Measurements from ENCODE around the gene PLAAT1. TPM values are rescaled to one million over a fixed set of nuclear protein-coding genes. Genes with fewer than 3 reads are reported as not detected.

PLAAT1 gene
- total and polyA plus RNA-seq, 2 donors: 0.60 to 0.90 TPM

DNA sequence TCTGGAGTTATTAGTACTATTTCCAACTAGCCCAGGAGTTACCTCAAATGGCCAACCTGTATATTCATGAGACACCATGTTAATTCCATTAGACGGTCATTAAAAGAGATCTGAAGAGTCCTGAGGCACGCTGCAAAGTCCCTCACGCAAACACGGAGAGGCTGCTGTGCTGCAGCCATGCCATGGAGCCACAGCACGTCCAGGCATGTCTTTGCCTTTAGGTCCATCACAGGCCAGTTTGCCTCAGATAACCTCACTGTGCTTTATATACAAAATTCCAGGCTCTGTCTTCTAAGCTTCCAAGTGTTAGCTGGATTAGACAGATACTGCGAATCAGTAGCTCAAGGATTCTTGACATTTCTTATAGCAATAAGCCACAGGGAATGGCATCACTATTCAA lies 9.8 kb upstream of the PLAAT1 start:
- no peaks in the 10 kb centered on the region for H3K36me3 ChIP-seq (ENCODE audit: insufficient read depth)
- H3K4me1 ChIP-seq (ENCODE audit: insufficient read depth): no peaks in the 10 kb centered on the region
- WGBS: 56% methylated on average over 6 of the region's 6 CpGs
- H3K4me3 ChIP-seq (ENCODE audit: low read depth, low read length): no peak overlapping the region
- H3K27ac ChIP-seq (ENCODE audit: low read depth): no peak overlapping the region
- no peak for DNase-seq (ENCODE audit: extremely low spot score)

DNA sequence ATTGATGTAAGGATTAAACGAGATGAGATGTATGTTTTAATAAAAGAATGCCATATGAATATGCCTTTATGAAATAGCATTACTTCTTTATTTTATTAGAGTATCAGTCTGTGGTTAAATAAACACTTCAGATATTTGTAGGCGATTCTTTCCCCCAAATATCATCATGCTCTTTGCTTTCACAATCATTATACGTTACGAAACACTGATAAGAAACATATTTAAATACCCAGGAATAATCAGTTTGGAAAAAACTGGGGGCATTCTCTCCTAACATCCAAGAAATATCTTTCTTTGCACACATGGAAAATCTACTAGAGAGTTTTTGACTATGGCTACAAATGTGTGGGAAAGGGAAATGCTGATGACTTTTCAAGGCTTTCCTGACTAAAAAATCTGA lies 4.4 kb upstream of the PLAAT1 start:
- 29% methylated on average over 4 of the region's 4 CpGs for WGBS
- H3K4me3 ChIP-seq (ENCODE audit: low read depth, low read length): no peak overlapping the region
- H3K27ac ChIP-seq (ENCODE audit: low read depth): no peak overlapping the region
- H3K4me1 ChIP-seq (ENCODE audit: insufficient read depth): no peaks in the 10 kb centered on the region
- no peaks in the 10 kb centered on the region for H3K36me3 ChIP-seq (ENCODE audit: insufficient read depth)
- DNase-seq (ENCODE audit: extremely low spot score): no peak

DNA sequence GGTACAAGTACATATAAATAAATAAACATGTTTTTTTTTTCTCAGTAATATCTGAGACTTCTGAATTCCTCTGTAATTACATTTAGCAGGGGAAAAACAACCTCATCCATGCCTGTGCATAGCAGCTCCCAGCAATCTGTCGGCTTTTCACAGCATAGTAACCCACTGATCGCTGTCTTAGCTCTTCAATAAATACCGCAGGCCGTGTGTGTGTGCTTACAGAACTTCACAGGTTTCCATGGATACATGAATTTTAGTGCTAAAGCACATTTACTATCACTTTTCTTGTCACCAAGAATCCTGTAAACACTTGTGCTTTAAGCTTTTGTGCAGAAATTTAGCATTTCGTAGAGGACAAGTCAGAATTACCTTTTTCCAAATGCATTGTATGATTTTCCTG lies 4.0 kb upstream of the PLAAT1 start:
- DNase-seq (ENCODE audit: extremely low spot score): no peak
- no peak overlapping the region for H3K27ac ChIP-seq (ENCODE audit: low read depth)
- WGBS: 47% methylated on average over 5 of the region's 5 CpGs
- H3K4me1 ChIP-seq (ENCODE audit: insufficient read depth): no peaks in the 10 kb centered on the region
- H3K4me3 ChIP-seq (ENCODE audit: low read depth, low read length): no peak overlapping the region
- no peaks in the 10 kb centered on the region for H3K36me3 ChIP-seq (ENCODE audit: insufficient read depth)

DNA sequence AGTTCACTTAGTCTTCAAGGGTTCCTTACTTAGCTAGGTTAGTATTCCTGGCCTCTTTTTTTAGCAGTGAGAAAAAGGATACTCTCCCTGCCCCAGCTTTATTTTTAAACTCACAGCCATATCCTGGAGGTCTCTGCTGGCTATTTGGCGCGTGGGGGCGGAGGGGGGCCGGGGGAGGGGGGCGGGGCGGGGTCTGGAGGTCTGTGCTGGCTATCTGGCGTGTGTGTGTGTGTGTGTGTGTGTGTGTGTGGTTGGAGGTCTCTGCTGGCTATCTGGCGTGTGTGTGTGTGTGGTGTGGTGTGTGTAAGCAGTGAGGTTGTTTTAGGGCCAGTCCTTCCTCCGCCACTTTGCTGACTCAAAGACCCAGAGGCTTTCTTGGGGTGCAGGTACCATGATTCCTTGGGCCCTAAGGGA lies 579 bp upstream of the PLAAT1 start:
- Histone ChIP-seq H3K4me1 (ENCODE audit: insufficient read depth) (no peaks in the 10 kb centered on the region), H3K36me3 (ENCODE audit: insufficient read depth) (no peaks in the 10 kb centered on the region), H3K27ac (ENCODE audit: low read depth) (no peak overlapping the region), H3K4me3 (ENCODE audit: low read depth, low read length) (no peak overlapping the region)
- WGBS: 1% methylated on average over 9 of the region's 9 CpGs
- DNase-seq (ENCODE audit: extremely low spot score): peak; percentile 14

DNA sequence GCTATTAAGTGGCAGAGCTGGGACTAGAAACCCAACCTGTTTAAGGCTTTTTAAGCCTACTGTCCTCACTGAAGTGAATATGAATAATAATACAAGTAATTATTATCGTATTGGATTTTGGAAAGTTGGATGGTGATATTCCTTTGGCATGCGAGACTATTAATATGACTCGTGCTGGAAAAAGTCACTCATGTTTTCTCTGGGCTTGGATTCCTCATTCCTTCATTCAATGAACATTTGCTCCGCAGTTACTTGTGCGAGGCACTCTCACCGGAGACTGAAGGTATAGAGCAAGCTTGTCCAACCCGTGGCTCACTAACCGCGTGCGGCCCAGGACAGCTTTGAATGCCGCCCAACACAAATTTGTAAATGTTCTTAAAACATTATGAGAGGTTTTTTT lies 694 bp downstream of the PLAAT1 start:
- H3K4me1 ChIP-seq (ENCODE audit: insufficient read depth): no peaks in the 10 kb centered on the region
- H3K27ac ChIP-seq (ENCODE audit: low read depth): no peak overlapping the region
- H3K36me3 ChIP-seq (ENCODE audit: insufficient read depth): no peaks in the 10 kb centered on the region
- 80% methylated on average over 11 of the region's 11 CpGs for WGBS
- H3K4me3 ChIP-seq (ENCODE audit: low read depth, low read length): no peak overlapping the region
- DNase-seq (ENCODE audit: extremely low spot score): no peak

DNA sequence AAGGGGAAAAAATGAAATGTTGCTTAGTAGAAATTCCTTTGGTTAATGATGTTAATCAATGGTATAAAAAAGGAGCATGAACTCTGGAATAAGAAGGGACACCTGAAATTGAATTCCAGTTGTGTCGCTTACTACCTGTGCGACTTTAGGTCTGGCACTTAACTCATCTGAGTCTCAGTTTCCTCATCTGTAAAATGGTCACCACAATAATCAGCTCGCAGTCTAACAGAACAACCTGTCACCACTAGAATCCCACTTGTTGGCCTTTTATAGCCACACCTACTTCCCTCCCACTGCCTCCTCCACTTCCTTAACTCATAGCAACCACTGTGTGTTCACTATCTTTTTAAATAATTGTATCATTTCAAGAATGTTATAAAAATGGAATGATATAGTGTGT lies 2.5 kb downstream of the PLAAT1 start:
- WGBS: 93% methylated on average over 3 of the region's 3 CpGs
- DNase-seq (ENCODE audit: extremely low spot score): no peak
- H3K4me3 ChIP-seq (ENCODE audit: low read depth, low read length): no peak overlapping the region
- H3K36me3 ChIP-seq (ENCODE audit: insufficient read depth): no peaks in the 10 kb centered on the region
- H3K4me1 ChIP-seq (ENCODE audit: insufficient read depth): no peaks in the 10 kb centered on the region
- no peak overlapping the region for H3K27ac ChIP-seq (ENCODE audit: low read depth)

DNA sequence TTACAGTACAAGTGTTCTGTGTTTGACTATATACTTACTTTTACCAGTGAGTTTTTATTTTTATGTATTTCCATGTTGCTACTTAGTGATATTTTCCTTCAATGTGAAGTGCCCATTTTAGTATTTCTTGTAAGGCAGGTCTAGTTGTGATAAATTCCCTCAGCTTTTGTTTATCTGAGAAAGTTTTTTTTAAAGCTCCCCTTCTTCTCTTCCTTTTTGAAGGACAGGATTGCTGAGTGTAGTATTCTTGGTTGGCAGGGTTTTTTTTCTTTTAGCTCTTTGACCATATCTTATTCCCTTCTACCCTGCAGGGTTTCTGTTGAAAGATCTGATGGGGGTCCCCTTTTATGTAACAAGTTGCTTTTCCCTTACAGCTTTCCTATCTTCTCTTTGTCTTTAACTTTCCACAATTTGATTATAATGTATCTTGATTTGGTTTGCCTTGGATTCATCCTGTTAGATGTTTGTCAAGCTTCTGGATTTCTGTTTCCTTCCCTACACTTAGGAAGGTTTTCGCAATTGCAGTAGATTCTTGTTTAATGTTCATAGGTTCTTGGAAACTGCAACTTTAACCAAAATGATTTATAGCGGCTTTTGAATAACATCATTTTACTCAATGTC lies 7.9 kb downstream of the PLAAT1 start:
- 46% methylated on average over 2 of the region's 2 CpGs for WGBS
- no peak overlapping the region for H3K27ac ChIP-seq (ENCODE audit: low read depth)
- no peak overlapping the region for H3K4me3 ChIP-seq (ENCODE audit: low read depth, low read length)
- no peaks in the 10 kb centered on the region for H3K4me1 ChIP-seq (ENCODE audit: insufficient read depth)
- no peaks in the 10 kb centered on the region for H3K36me3 ChIP-seq (ENCODE audit: insufficient read depth)
- DNase-seq (ENCODE audit: extremely low spot score): no peak

DNA sequence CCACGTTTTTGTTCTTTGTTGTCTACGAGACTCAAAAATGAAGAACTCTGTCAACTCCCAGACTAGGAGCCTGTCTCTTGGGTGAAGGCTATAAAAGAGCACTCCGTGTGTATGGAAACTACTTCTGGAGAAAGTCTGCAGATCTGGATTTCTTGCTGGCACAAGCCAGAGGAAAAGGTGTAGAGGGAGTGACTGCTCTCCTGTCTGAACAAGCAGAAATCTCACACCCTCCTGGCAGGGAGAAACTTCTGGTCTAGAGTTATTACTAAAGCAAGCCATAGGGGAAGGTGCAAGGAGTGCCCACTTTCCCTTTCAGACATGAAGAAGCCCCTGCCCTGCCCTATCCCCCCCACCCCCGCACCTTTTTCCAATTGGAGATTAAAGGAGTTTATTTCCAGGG lies 9.5 kb downstream of the PLAAT1 start:
- H3K36me3 ChIP-seq (ENCODE audit: insufficient read depth): no peaks in the 10 kb centered on the region
- no peak overlapping the region for H3K4me3 ChIP-seq (ENCODE audit: low read depth, low read length)
- no peak overlapping the region for H3K27ac ChIP-seq (ENCODE audit: low read depth)
- 82% methylated on average over 4 of the region's 4 CpGs for WGBS
- no peaks in the 10 kb centered on the region for H3K4me1 ChIP-seq (ENCODE audit: insufficient read depth)
- DNase-seq (ENCODE audit: extremely low spot score): no peak

DNA sequence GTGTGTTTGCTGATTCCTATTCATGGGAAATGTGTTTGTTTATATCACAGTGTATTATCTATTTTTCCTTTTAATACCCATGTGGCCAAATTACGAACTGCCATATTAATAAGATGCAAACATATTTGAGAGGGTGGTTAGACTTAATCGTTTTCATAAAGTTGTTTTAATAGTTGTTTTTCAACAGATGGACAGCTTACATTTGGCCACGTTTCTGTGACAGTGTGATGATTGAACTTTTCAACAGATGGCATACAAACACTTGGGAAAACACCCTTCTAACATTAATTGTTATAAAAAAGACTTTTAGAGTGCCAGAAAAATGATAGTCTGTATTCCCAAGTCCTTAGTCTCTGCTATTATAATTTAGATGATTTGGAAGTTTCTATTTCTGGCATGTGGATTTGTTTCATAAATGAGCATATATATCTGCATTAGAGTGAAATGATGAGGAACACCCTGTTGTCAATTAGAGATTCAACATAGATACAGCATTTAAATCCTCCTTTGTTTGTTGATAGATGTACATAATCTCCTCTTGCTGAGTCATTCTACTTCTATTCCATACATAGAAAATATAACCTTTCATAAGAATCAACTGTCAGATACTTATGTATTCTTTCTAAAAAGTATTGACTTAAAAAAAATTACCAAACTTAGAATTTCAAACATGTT lies 13.1 kb downstream of the PLAAT1 start:
- Histone ChIP-seq H3K36me3 (ENCODE audit: insufficient read depth) (no peaks in the 10 kb centered on the region), H3K27ac (ENCODE audit: low read depth) (no peak overlapping the region), H3K4me1 (ENCODE audit: insufficient read depth) (no peaks in the 10 kb centered on the region), H3K4me3 (ENCODE audit: low read depth, low read length) (no peak overlapping the region)
- no peak for DNase-seq (ENCODE audit: extremely low spot score)
- 60% methylated on average over 3 of the region's 3 CpGs for WGBS

DNA sequence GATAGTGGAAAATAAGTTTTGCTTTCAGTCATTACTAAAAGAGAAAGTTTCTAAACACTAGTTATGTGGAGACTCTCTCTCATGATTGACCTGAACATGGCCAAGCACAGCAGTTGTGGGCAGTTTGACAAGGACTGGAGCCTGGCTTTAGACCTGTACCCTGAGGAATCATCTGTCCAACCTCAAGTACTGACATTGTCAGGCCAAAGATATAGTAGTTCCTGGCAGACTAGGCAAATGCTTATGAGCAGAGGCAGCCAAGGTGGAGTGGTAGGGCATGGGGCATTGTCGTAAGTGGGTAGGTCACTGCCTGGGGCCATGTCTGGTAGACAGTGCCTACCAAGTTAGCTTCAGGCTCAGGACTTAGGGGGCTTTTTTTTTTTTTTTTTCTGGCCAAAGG lies 20.9 kb downstream of the PLAAT1 start:
- DNase-seq (ENCODE audit: extremely low spot score): no peak
- no peaks in the 10 kb centered on the region for H3K4me1 ChIP-seq (ENCODE audit: insufficient read depth)
- no peak overlapping the region for H3K4me3 ChIP-seq (ENCODE audit: low read depth, low read length)
- no peak overlapping the region for H3K27ac ChIP-seq (ENCODE audit: low read depth)
- H3K36me3 ChIP-seq (ENCODE audit: insufficient read depth): no peaks in the 10 kb centered on the region
- 98% methylated on average over 1 of the region's 1 CpG for WGBS

DNA sequence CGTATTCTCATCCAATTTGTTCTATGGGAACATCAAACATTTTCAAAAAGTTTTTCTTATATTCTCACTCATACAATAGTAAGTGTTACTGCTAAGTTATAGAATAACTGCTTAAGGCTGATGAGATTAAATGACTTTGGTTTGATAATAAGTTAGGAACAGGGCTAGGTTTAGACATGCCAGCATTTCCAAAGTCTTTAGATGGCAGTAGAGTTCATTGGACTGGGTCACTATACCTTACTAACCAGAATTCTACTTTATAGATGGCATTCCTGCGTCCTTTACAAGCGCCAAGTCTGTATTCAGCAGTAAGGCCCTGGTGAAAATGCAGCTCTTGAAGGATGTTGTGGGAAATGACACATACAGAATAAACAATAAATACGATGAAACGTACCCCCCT lies 21.7 kb downstream of the PLAAT1 start:
- no peaks in the 10 kb centered on the region for H3K4me1 ChIP-seq (ENCODE audit: insufficient read depth)
- DNase-seq (ENCODE audit: extremely low spot score): no peak
- no peak overlapping the region for H3K27ac ChIP-seq (ENCODE audit: low read depth)
- H3K4me3 ChIP-seq (ENCODE audit: low read depth, low read length): no peak overlapping the region
- H3K36me3 ChIP-seq (ENCODE audit: insufficient read depth): no peaks in the 10 kb centered on the region
- WGBS: 88% methylated on average over 5 of the region's 5 CpGs

DNA sequence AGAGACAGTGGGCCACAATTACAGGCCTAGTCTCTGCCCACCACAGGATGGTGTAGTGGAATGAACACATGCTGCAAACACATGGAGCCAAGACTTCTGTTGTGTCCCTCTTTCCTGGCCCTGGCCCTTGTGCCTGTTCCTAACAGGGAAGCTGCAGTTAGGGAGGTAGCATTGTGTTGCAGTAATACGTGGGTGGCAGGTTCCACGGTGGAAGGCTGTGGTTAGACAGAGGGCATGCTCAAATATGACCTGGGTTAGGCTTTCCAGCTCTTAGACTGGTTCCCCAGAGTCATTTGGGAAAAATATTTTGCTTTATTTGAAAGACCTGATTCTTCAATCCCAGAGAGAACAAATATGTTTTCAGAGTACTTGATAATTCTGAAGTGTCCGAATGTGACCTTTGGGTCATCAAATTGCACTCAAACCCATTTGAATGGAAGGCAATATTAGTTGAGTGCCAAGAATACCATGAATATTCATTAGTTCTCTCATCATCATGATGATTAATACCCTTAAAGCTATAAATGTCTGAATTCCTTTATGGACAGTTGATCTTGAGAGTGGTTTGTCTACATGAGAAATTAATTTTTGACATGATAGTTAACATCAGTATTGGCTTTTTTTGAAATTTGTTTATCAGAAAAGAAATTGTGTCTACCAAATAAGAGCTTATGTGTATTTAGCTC lies 28.5 kb downstream of the PLAAT1 start:
- H3K27ac ChIP-seq (ENCODE audit: low read depth): no peak overlapping the region
- H3K4me1 ChIP-seq (ENCODE audit: insufficient read depth): no peaks in the 10 kb centered on the region
- no peak for DNase-seq (ENCODE audit: extremely low spot score)
- no peaks in the 10 kb centered on the region for H3K36me3 ChIP-seq (ENCODE audit: insufficient read depth)
- WGBS: 88% methylated on average over 3 of the region's 3 CpGs
- H3K4me3 ChIP-seq (ENCODE audit: low read depth, low read length): no peak overlapping the region

DNA sequence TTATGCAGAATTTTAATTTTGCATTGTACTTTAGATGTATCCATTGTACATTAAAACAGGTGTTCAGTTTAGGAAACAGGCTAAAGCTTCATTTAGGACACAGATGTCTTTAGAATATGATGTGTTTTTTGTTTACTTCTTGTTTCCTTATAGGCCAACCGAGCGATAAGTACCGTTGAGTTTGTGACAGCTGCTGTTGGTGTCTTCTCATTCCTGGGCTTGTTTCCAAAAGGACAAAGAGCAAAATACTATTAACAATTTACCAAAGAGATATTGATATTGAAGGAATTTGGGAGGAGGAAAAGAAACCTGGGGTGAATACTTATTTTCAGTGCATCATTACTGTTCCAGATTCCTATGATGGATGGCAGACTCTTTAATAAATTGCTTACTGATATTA lies 29.4 kb downstream of the PLAAT1 start:
- no peak overlapping the region for H3K4me3 ChIP-seq (ENCODE audit: low read depth, low read length)
- H3K27ac ChIP-seq (ENCODE audit: low read depth): no peak overlapping the region
- no peaks in the 10 kb centered on the region for H3K4me1 ChIP-seq (ENCODE audit: insufficient read depth)
- 38% methylated on average over 3 of the region's 3 CpGs for WGBS
- no peak for DNase-seq (ENCODE audit: extremely low spot score)
- H3K36me3 ChIP-seq (ENCODE audit: insufficient read depth): no peaks in the 10 kb centered on the region

DNA sequence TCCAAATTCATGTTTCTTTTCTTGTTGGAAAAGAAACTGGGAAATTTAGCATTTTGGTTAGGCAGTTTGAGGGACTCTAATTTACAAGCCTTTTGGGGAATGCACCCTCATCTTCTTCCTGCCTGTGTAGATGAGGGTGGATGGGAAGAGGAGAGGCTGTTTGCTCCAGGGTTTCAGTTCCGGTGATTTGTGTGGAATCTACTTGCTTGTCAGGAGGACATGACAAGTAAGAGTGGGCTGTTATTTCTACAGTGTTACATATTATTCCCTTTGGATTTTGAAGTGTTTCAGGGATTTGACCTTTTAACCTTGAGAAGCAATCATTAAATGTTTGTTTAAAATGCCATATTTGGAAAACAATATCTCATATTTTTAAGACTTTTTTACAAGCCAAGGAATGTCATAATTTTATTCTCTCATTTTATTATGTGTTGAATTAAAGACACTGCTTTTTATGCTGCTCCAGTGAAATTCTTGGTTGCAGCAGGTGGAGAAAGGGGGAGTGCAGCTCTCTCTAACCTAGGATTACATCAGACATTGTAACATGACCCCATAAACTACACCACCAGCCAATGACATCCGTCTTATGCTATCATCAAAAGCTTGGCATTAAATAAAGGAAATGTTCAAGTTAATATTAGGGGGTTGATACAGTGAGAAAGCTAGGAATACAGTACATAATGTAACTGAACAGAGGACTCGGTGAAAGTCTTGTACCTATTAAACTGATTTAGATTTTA lies 30.2 kb downstream of the PLAAT1 start:
- Histone ChIP-seq H3K4me3 (ENCODE audit: low read depth, low read length) (no peak overlapping the region), H3K36me3 (ENCODE audit: insufficient read depth) (no peaks in the 10 kb centered on the region), H3K27ac (ENCODE audit: low read depth) (no peak overlapping the region), H3K4me1 (ENCODE audit: insufficient read depth) (no peaks in the 10 kb centered on the region)
- DNase-seq (ENCODE audit: extremely low spot score): no peak
- 72% methylated on average over 3 of the region's 3 CpGs for WGBS

All from urinary bladder (tissue), 4 donors.